Measurements from ENCODE around the gene BDH1. TPM values are rescaled to one million over a fixed set of nuclear protein-coding genes. Genes with fewer than 3 reads are reported as not detected.

The BDH1 gene, protein sequence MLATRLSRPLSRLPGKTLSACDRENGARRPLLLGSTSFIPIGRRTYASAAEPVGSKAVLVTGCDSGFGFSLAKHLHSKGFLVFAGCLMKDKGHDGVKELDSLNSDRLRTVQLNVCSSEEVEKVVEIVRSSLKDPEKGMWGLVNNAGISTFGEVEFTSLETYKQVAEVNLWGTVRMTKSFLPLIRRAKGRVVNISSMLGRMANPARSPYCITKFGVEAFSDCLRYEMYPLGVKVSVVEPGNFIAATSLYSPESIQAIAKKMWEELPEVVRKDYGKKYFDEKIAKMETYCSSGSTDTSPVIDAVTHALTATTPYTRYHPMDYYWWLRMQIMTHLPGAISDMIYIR
- 1.7 and 8.7 TPM in 2 replicates for total RNA-seq

GRCh38 chr3:197555281-197556261, at the start of gene BDH1:
BDH1 (minus strand) TSS chr3:197555968; CDS start chr3:197546443, 9,525 bp downstream.

Other genes starting within 250 kb of the BDH1 start
- gene RUBCN, start 180.9 kb upstream of the BDH1 start, total RNA-seq = 12.5 and 15.5 TPM in 2 replicates
- 45.2 and 56.6 TPM in 2 replicates for gene FYTTD1, start 193.9 kb upstream of the BDH1 start, total RNA-seq
- gene LRCH3, start 235.3 kb upstream of the BDH1 start, total RNA-seq = 59.1 and 83.5 TPM in 2 replicates

Measured in smooth muscle cell of trachea (primary cell).